Measurements from ENCODE around the gene YWHAH.
A peak's percentile ranks its signal among the peaks of the same experiment; 100 is the strongest.

YWHAH gene

DNA sequence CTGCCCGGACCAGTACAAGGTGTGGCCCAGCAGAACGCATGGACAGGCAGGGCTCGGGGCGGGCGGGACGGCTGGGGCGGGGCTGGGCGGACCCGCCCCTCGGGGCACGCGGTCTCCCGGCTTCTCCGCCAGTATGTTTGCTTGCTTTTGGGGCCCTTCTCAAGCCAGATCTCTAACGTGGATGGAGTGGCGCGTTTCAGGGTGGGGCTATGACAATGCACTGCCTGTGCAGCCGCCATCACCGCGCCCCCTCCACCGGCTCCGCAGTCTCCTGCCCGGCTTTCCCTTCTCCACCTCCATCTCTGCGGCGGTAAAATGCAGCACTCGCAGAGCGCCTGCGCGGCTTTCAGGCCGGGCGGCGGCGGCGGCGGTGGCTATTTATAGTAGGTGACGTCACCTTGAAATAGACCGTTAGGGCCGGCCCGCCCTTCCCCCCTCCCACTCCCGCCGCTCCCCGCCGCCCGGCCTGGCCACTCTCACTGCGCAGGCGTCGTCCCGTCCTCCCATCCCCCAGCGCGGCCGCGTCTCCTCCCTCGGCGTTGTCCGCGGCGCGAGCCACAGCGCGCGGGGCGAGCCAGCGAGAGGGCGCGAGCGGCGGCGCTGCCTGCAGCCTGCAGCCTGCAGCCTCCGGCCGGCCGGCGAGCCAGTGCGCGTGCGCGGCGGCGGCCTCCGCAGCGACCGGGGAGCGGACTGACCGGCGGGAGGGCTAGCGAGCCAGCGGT lies at the start of gene YWHAH:
YWHAH (plus strand) TSS at position 558 of the 722 bp plus-strand sequence. CDS start 199 bp downstream, outside the sequence.
- DNase-seq = peak; percentile 91 to 99 (median 94)
- intact Hi-C loops (cut with DNase I) = loop anchor here (5.0 to 10.0 kb wide), 2 partner anchors 47 to 109 kb away; no protein-coding TSS in a partner anchor

DNA sequence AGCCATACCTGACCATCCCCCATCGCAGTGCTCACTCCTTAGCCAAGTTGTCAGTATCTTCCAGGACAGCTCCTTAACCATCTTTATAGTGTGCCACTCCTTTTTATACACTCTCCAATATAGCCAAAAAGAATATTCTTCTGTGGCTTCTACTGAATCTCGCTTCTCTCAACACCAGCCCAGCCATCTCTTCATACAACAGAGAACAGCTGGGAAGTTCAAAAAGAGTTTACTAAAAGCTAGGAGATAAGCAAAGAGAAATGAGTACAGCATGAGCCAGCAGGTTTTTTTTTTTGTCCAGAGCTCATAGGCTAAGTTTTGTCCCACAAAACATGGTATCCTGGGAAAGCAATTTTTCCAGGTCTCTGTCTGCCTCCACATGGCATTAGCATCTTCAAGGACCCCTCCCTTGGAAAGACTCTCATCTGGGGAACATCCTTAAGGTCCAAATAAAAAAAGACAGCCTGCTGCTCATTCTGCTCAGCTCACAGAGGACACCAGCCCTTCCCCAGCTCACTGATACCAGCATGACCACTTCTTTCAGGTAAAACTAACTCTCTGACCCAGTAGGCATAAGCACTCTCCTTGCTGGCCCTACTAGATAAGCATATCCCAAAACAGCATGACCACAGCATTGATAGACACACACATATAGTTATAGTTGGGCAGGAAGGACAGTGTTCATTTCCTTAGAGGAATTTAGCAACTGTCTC lies 48.8 kb upstream of the YWHAH start:
- intact Hi-C loops (cut with DNase I) = loop anchor here (5.0 kb wide), 1 partner anchor 47 kb away; the partner anchor contains the start of gene YWHAH
- peak in 1 of 10 donors; percentile 4 for DNase-seq

DNA sequence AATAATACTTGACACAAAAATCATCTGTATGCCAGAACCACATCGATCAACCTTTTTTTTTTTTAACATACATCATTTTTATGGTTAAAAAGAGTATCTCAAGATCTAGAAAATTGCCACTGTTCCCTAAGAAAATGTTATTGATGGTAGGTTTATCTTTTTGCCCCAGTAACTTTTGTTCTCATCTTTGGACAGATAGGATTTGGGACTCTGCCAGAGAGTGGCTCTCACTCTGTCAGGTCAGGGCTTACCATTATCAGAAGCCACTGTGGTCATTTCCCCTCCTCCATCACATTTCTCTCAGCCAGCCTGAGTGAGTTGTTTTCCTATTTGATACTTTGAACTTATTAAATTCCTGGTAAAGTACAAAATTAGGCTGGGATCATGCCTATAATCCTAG lies 47.9 kb upstream of the YWHAH start:
- intact Hi-C loops (cut with DNase I) = loop anchor here (5.0 kb wide), 1 partner anchor 46 kb away; the partner anchor contains the start of gene YWHAH
- peak in 1 of 10 donors; percentile 10 for DNase-seq

DNA sequence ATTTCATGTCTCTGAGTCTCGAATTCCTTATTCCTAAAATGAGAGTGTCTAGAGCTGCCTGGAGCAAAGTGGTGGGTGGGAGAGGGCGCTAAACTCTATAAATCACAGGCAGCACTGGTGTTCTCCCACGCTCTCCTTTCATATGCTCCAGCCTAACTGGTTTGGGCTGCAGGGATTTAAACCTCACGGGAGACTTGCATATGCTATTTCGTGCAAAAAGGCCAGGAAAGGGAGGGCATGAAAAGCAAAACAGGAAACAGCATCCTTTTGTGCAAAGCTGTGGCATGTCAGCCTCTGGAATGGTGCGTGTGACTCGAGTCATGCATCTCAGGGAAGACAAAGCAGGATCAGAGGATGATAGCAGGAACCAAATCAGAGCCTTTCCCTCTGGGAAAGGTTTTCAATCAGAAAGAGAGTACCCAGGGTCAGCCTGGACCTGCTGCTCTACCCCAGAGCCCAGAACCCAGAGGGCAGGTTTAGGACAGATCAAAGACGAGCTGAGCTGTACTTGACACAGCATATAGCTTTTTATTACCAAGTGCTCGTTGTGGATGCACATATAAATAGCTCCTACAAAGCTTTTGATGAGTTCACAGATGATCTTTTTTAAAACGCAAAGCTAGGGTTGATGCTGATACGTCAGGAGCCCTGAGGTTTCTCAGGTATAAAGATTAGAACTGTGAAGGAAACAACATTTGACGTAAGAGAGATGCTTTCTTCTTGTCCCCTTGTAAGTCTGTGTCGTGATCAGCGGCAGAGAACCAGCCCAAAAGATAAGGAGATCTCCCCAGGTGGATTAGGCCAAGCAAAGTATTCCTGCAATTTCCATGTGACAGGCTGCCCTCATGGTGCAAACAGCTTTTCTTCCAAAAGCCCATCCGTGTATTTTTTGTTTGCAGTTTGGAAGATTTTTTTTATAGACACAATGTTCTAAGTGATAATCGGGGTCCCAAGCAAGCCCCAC lies 46.2 kb upstream of the YWHAH start:
- peak in 2 of 10 donors; percentile 21 to 79 for DNase-seq
- intact Hi-C loops (cut with DNase I) = loop anchor here (5.0 kb wide), 1 partner anchor 44 kb away; the partner anchor contains the start of gene YWHAH

GRCh38 chr22:31898926-31899325 lies 45.4 kb upstream of the YWHAH start:
- intact Hi-C loops (cut with DNase I) = loop anchor here (5.0 kb wide), 1 partner anchor 43 kb away; the partner anchor contains the start of gene YWHAH
- peak in 4 of 10 donors; percentile 46 to 90 (median 50) for DNase-seq

GRCh38 chr22:31899669-31900068 lies 44.7 kb upstream of the YWHAH start:
- intact Hi-C loops (cut with DNase I) = loop anchor here (5.0 kb wide), 1 partner anchor 43 kb away; the partner anchor contains the start of gene YWHAH
- DNase-seq = peak in 1 of 10 donors; percentile 27

DNA sequence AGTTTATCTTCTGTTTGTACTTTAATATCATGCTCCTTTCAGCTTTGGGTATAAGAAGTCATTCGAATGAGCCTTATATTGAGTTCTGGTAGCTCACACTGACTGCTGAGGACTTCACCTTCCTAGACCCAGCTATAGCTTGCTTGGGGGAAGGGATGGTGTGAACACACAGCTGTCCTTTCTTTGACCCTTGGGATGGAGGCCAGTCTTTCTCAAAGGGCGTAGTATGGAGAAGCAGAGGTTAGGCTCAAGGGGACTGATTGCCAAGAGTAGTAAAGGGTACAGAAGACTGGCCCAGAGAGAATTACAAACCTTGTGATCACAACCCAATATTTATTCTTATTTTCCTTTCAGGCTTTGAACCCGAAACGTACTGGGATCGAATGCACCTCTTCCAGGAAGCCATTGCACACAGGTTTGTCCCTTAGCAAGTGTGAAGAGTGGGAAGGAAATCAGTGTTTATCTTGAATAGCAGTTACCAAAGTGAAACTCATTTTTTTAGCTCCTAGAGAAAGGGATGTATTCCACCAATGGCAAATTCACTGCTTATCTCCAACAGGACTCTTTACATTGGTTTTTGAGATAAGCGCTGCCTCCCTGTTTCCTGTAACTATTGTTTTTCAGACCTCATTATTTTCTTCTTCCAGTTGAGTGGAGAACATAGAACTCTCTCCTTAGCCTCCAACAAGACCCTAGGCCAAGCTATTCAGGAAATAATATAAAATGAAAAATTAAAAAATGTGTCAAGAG lies 42.8 kb upstream of the YWHAH start:
- DNase-seq = no peak
- intact Hi-C loops (cut with DNase I) = no loop called here

GRCh38 chr22:31904651-31905050 lies 39.7 kb upstream of the YWHAH start:
- DNase-seq = no peak

DNA sequence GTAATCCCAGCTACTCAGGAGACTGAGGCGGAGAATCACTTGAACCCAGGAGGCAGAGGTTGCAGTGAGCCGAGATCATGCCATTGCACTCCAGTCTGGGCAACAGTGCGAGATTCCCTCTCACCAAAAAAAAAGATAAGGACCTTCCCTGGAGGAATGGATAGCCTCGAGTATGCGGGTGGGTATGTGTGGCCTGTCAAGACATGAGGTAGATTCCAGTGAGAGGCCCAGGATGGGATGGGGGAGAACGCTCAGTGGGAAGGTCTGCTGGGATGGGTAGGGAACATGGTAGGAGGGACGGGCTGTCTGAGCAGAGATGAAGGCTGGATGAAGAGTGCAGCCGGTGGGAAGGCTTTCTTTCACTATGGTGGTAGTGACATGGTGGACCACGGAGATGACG lies 39.0 kb upstream of the YWHAH start:
- intact Hi-C loops (cut with DNase I) = no loop called here
- DNase-seq = peak in 1 of 10 donors; percentile 67

More at GRCh38 chr22:31904651-31905050, 39.7 kb upstream of the YWHAH start:
- intact Hi-C loops (cut with DNase I) = no loop called here

- DNase-seq = peak in 2 of 10 donors; percentile 32 to 74
- intact Hi-C loops (cut with DNase I) = no loop called here
These were observed 38.2 kb upstream of the YWHAH start for GRCh38 chr22:31906086-31906485.

GRCh38 chr22:31906569-31906968 lies 37.8 kb upstream of the YWHAH start:
- peak in 4 of 10 donors; percentile 37 to 89 (median 83) for DNase-seq
- intact Hi-C loops (cut with DNase I) = no loop called here

DNA sequence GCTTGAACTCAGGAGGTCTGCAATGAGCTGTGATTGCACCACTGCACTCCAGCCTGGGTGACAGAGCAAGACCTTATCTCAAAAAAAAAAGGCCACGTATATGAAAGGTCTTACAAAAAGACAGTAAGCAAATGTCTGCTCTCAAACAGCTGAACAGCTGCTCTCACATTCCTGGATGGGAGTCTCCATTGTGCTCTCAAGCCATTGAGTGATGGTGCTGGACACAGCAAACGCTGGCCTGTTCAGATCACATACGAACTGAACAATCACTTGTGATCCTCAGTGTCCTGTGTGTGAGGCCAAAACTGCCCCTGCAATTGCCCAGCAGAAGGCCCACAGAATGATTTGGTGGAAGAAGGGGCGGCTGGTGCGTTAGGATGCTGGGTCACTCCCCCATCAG lies 34.4 kb upstream of the YWHAH start:
- peak in 2 of 10 donors; percentile 5 to 40 for DNase-seq
- intact Hi-C loops (cut with DNase I) = no loop called here

GRCh38 chr22:31911565-31912406 lies 32.5 kb upstream of the YWHAH start:
- DNase-seq = peak in 2 of 10 donors; percentile 14 to 75

GRCh38 chr22:31912407-31912743 lies 32.0 kb upstream of the YWHAH start:
- DNase-seq = no peak
- intact Hi-C loops (cut with DNase I) = no loop called here

More at GRCh38 chr22:31911565-31912406, 32.5 kb upstream of the YWHAH start:
- intact Hi-C loops (cut with DNase I) = no loop called here

GRCh38 chr22:31915586-31915985 lies 28.7 kb upstream of the YWHAH start:
- DNase-seq = peak in 2 of 10 donors; percentile 34 to 48
- intact Hi-C loops (cut with DNase I) = no loop called here

DNA sequence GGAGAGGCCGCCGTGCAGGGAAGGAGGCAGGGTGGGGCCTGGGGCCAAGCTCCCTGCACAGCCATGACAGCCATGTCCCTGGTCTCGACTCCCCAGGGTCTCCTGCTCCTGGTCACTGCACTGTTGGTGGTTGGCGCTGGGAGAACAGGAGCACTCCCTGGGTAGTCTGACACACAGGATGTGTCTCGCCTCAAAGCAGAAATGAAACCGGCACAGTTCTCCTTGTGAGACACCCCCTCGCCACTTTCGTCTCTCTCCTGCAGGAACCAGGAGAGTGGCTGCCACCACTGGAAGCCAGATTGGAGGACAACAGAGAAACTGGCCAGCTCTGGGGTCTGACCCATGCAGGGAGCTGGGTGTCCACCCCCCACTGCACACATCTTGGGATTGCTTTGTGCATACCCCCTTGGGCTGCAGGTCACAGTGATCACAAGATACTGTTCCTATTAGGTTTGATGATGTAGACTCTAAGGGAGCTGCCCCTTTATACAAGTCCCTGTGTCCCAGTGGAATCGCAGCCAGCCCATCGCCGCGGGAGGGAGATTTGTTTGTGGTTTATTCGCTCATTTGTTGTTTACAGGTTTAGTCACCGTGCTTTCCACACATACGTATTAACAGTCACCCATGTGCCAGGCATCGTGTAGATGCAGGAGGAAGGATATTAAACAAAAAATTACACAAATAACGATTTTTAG lies 27.0 kb upstream of the YWHAH start:
- intact Hi-C loops (cut with DNase I) = no loop called here
- DNase-seq = peak in 6 of 10 donors; percentile 25 to 89 (median 64)

DNA sequence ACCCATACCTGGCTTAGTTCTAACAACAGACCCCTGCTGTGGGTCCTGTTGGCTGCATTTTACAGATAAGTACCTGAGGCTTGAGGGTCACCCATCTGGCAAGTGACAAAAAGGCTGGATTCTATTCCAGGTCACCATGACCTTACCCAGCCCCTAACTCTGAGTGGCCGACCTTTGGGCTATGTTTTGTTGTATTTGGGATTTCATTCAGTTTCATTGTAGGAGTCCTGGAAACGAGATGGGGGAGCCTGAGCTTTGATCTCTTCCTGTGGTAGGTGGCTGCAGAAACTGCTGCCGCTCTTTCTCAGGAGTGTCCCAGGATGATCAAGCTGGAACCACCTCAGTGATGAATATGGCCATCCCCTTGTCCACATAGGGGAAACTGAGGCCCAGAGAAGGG lies 24.6 kb upstream of the YWHAH start:
- peak in 1 of 10 donors; percentile 8 for DNase-seq
- intact Hi-C loops (cut with DNase I) = no loop called here

DNA sequence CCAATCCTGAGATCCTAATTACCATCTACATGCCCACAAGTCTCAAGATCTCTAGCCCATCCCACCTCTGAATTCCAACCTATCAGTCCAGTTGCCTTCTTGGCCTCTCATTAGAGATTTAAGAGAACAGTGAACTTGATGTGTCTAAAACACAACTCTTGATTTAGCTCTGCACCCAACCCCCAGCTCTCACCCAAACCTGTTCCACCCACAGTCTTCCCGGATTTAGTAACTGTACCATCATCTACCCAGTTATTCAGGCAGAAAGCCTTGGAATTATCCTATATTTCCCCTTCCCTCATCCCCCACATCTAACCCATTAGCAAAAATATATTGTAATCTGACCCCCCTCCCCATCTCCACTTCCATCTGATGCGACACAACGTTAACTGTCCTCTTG lies 24.0 kb upstream of the YWHAH start:
- intact Hi-C loops (cut with DNase I) = no loop called here
- peak in 2 of 10 donors; percentile 22 to 52 for DNase-seq

Data from posterior cingulate gyrus (tissue), 11 donors.